GM19395 (cell line): Measurements from ENCODE around the gene ADI1.
"Not testable (repeated sequence)": the region's sequence is repeated elsewhere in the genome, so short reads cannot be mapped to it uniquely, and the experiment has no call there.

ENCODE experiments used
- ATAC-seq: cut with Tn5 transposase; IDR thresholded peaks from one replicate; pipeline ENCODE4 v1.9.1; 2021; ENCODE audit warnings: mild to moderate bottlenecking, moderate library complexity; ENCODE audit not compliant: unreplicated experiment

The ADI1 gene

GRCh38 chr2:3450385-3451010 is 68.8 kb downstream of the ADI1 start:
- no peak for ATAC-seq

- ATAC-seq, result no peak
These were observed 69.4 kb downstream of the ADI1 start for GRCh38 chr2:3449936-3450335.

GRCh38 chr2:3449086-3449485 is 70.2 kb downstream of the ADI1 start:
- ATAC-seq, result no peak

- not testable (repeated sequence) for ATAC-seq
These were observed 70.9 kb downstream of the ADI1 start for GRCh38 chr2:3448441-3448911.

GRCh38 chr2:3447789-3448317 is 71.5 kb downstream of the ADI1 start:
- no peak for ATAC-seq
